Esophagus muscularis mucosa (tissue), 4 donors: ENCODE results near the gene ATXN2. TPM values are rescaled to one million over a fixed set of nuclear protein-coding genes. Genes with fewer than 3 reads are reported as not detected.

ENCODE experiments used
- DNase-seq: peaks from one replicate; pipeline ENCODE4 v3.0.0-alpha.2; 2017; ENCODE audit errors: extremely low spot score
- H3K27ac ChIP-seq, 4 donors: fragments of 200-600 bp; sonication (generic); replicated peaks in 1 of 4; 1 replicate in 3 of 4; 2 replicates in 1 of 4; pipeline ENCODE4 v1.5.1; 2016 to 2019; ENCODE audit warnings: mild to moderate bottlenecking in 1 of 4
- H3K27me3 ChIP-seq, 4 donors: fragments of 200-600 bp; sonication (generic); one replicate each; pipeline versions ENCODE4 v1.5.1 to v1.6.0; 2016 to 2019
- H3K36me3 ChIP-seq, 4 donors: fragments of 200-600 bp; sonication (generic); one replicate each; pipeline ENCODE4 v1.5.1; 2016 to 2019
- H3K4me1 ChIP-seq, 4 donors: fragments of 200-600 bp; sonication (generic); one replicate each; pipeline ENCODE4 v1.5.1; 2016 to 2019
- H3K4me3 ChIP-seq, 4 donors: fragments of 200-600 bp; sonication (generic); 1 replicate in 2 of 4; 2 replicates in 2 of 4; pipeline ENCODE4 v1.5.1; 2016 to 2019; ENCODE audit warnings: mild to moderate bottlenecking in 4 of 4, moderate library complexity in 1 of 4
- H3K9me3 ChIP-seq, 4 donors: fragments of 200-600 bp; sonication (generic); 1 replicate in 3 of 4; 2 replicates in 1 of 4; pipeline ENCODE4 v1.5.1; 2016 to 2019
- EP300 ChIP-seq: sonication (generic); formaldehyde crosslinking; IDR thresholded peaks from one replicate; pipeline ENCODE4 v1.6.1; 2017; ENCODE audit warnings: antibody characterized with exemption
- POLR2A ChIP-seq: fragments of 450-650 bp; IDR thresholded peaks from one replicate; pipeline ENCODE4 v1.6.1; 2017; ENCODE audit warnings: antibody characterized with exemption, moderate library complexity, mild to moderate bottlenecking, low read depth
- POLR2AphosphoS5 ChIP-seq, 2 donors: sonication (generic); formaldehyde crosslinking; IDR thresholded peaks; one replicate each; pipeline ENCODE4 v1.6.1; 2017; ENCODE audit warnings: antibody characterized with exemption in 2 of 2
- WGBS: methylation state at CpG from one replicate; pipeline ENCODE4 v1.1.5; 2018; 5-methylcytosine and 5-hydroxymethylcytosine counted together
- intact Hi-C: fragments of 100-400 bp; cut with DNase I; formaldehyde crosslinking; loops from one replicate; pipeline ENCODE4 v1.15.1; 2023
- total RNA-seq, 4 donors: library from RNA; depleted of rRNA; stranded (reverse); fragments of >200 nt; gene quantifications; one replicate each; pipeline versions ENCODE4 v1.1.0 to v1.2.1, GENCODE V29; 2016
- TF ChIP-seq, protein P1 (sequence below), 3 experiments: fragments of 200-600 bp in 2 of 3; fragments of 450-650 bp in 1 of 3; sonication (generic) in 2 of 3; IDR thresholded peaks; one replicate each; pipeline ENCODE4 v1.5.1; 2017 to 2019; ENCODE audit warnings: antibody characterized with exemption in 3 of 3, mild to moderate bottlenecking in 2 of 3, moderate library complexity in 1 of 3

The ATXN2 gene, protein sequence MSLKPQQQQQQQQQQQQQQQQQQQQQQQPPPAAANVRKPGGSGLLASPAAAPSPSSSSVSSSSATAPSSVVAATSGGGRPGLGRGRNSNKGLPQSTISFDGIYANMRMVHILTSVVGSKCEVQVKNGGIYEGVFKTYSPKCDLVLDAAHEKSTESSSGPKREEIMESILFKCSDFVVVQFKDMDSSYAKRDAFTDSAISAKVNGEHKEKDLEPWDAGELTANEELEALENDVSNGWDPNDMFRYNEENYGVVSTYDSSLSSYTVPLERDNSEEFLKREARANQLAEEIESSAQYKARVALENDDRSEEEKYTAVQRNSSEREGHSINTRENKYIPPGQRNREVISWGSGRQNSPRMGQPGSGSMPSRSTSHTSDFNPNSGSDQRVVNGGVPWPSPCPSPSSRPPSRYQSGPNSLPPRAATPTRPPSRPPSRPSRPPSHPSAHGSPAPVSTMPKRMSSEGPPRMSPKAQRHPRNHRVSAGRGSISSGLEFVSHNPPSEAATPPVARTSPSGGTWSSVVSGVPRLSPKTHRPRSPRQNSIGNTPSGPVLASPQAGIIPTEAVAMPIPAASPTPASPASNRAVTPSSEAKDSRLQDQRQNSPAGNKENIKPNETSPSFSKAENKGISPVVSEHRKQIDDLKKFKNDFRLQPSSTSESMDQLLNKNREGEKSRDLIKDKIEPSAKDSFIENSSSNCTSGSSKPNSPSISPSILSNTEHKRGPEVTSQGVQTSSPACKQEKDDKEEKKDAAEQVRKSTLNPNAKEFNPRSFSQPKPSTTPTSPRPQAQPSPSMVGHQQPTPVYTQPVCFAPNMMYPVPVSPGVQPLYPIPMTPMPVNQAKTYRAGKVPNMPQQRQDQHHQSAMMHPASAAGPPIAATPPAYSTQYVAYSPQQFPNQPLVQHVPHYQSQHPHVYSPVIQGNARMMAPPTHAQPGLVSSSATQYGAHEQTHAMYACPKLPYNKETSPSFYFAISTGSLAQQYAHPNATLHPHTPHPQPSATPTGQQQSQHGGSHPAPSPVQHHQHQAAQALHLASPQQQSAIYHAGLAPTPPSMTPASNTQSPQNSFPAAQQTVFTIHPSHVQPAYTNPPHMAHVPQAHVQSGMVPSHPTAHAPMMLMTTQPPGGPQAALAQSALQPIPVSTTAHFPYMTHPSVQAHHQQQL
- total RNA-seq = 10 to 100 TPM; 32.0 to 57.3 (median 52.0) TPM

- peaks cover 40 to 46% (median 45%) of the 10 kb centered on the region in 4 donors for H3K4me1 ChIP-seq
- intact Hi-C loops = loop anchor here (5.0 kb wide), 1 partner anchor 42 kb away; no protein-coding TSS in a partner anchor
- no peaks in the 10 kb centered on the region for H3K9me3 ChIP-seq
- no peaks in the 10 kb centered on the region for H3K27me3 ChIP-seq
- DNase-seq = no peak
- TF ChIP-seq, protein P1, sequence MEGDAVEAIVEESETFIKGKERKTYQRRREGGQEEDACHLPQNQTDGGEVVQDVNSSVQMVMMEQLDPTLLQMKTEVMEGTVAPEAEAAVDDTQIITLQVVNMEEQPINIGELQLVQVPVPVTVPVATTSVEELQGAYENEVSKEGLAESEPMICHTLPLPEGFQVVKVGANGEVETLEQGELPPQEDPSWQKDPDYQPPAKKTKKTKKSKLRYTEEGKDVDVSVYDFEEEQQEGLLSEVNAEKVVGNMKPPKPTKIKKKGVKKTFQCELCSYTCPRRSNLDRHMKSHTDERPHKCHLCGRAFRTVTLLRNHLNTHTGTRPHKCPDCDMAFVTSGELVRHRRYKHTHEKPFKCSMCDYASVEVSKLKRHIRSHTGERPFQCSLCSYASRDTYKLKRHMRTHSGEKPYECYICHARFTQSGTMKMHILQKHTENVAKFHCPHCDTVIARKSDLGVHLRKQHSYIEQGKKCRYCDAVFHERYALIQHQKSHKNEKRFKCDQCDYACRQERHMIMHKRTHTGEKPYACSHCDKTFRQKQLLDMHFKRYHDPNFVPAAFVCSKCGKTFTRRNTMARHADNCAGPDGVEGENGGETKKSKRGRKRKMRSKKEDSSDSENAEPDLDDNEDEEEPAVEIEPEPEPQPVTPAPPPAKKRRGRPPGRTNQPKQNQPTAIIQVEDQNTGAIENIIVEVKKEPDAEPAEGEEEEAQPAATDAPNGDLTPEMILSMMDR (IDR thresholded peaks at IDR 0.05) = no peak
- TF ChIP-seq POLR2A (no peak), POLR2AphosphoS5 (IDR thresholded peaks at IDR 0.05) (no peak), EP300 (no peak)
- WGBS = 0% methylated on average over 8 of the region's 119 CpGs
- peak within 1 kb of the TSS; percentile 91 to 99 (median 97) for H3K4me3 ChIP-seq
- H3K36me3 ChIP-seq = no peaks in the 10 kb centered on the region
- peak within 1 kb of the TSS; percentile 96 to 98 (median 97) for H3K27ac ChIP-seq
Observed at GRCh38 chr12:111598637-111599452, at the start of gene ATXN2. Gene ATXN2 (minus strand): TSS chr12:111599315. CDS start chr12:111599034, 281 bp downstream.

DNA sequence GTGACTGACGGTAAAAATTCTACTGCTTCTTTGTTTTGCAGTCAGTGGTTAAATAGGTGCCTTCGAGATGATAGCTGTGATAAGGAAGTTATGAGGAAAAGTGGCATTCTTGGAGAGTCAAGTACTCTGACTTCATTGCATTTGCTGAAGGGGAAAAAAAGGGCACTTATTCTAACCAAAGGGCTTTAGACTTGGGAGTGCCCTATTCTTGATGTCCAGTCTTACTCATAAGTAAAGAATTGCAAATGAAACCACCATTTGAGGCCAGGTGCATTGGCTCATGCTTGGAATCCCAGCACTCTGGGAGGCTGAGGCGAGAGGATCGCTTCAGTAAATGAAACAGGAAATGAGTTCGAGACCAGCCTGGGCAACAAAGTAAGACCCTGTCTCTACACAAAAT is 46.3 kb upstream of the ATXN2 start:
- TF ChIP-seq POLR2AphosphoS5 (IDR thresholded peaks at IDR 0.05) (no peak), EP300 (no peak), POLR2A (no peak)
- TF ChIP-seq, protein P1 (IDR thresholded peaks at IDR 0.05) = no peak
- H3K36me3 ChIP-seq = peaks cover 55 to 88% (median 75%) of the 10 kb centered on the region in 4 donors
- intact Hi-C loops = no loop called here

GRCh38 chr12:111643427-111643826 is 44.3 kb upstream of the ATXN2 start:
- H3K27me3 ChIP-seq = no peaks in the 10 kb centered on the region
- H3K4me3 ChIP-seq = no peak overlapping the region
- WGBS = 45% methylated on average over 3 of the region's 3 CpGs
- H3K27ac ChIP-seq = peak overlapping the region; percentile 18 to 71 (median 56)
- peaks cover 39 to 74% (median 57%) of the 10 kb centered on the region in 4 donors for H3K36me3 ChIP-seq
- H3K4me1 ChIP-seq = peaks cover 10 to 21% (median 19%) of the 10 kb centered on the region in 4 donors
- no peak for DNase-seq
- intact Hi-C loops = no loop called here
- no peak for TF ChIP-seq EP300
- TF ChIP-seq, protein P1 (IDR thresholded peaks at IDR 0.05) = no peak
- no peak for TF ChIP-seq POLR2A
- no peak for TF ChIP-seq POLR2AphosphoS5 (IDR thresholded peaks at IDR 0.05)
- H3K9me3 ChIP-seq = no peaks in the 10 kb centered on the region

More for the DNA sequence above, 46.3 kb upstream of the ATXN2 start:
- WGBS = 97% methylated on average over 5 of the region's 5 CpGs
- no peak overlapping the region for H3K27ac ChIP-seq
- H3K4me3 ChIP-seq = no peak overlapping the region
- peaks cover 10 to 21% (median 19%) of the 10 kb centered on the region in 4 donors for H3K4me1 ChIP-seq
- H3K27me3 ChIP-seq = no peaks in the 10 kb centered on the region
- H3K9me3 ChIP-seq = no peaks in the 10 kb centered on the region
- no peak for DNase-seq
